A549 (cell line): ENCODE measurements around the gene UTS2B.

Experiments used
- ESRRA ChIP-seq: fragments of 150-350 bp; IDR thresholded peaks from 2 replicates; pipeline ENCODE4 v1.6.1; 2014; ENCODE audit warnings: mild to moderate bottlenecking, low read length, borderline replicate concordance
- HOXA7 ChIP-seq: fragments of 250-450 bp; sonication (Bioruptor Pico); IDR thresholded peaks from 2 replicates; pipeline ENCODE4 v1.5.0; 2020; ENCODE audit warnings: mild to moderate bottlenecking, moderate library complexity
- RAD21 ChIP-seq, 2 experiments: fragments of >200 bp in 1 of 2; sonication (Bioruptor Twin) in 1 of 2; formaldehyde crosslinking in 1 of 2; IDR thresholded peaks in 1 of 2; conservative IDR thresholded peaks in 1 of 2; 2 replicates in 1 of 2; 3 replicates in 1 of 2; pipeline ENCODE4 v1.6.1; 2012 to 2018; ENCODE audit warnings: inconsistent platforms in 1 of 2
- TF ChIP-seq, protein P1 (sequence below): fragments of >200 bp; sonication (Bioruptor Twin); formaldehyde crosslinking; IDR thresholded peaks from 3 replicates; pipeline ENCODE4 v1.5.1; 2016
- TF ChIP-seq, protein P2 (sequence below): fragments of 150-350 bp; IDR thresholded peaks from 2 replicates; pipeline ENCODE4 v1.6.1; 2014; ENCODE audit warnings: low read depth, mild to moderate bottlenecking, low read length

DNA sequence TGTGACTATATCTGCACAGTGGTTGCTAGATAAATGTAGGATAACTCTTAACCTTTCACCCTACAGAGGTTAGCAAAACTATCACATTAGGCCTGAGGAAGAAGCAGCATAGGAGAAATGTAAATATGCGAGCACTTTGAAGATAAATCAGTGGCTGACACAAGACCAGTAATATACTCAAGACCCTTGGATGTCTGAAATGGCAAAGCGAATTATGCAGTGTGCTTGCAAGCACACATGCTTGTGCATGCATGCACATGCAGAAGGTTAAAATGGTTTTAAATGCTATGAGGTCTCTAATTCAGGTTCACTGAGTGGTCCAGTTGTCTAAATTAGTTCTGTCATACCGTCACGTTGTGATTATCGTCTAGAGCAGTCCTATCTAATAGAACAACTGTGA is 13.6 kb upstream of the UTS2B start:
- TF ChIP-seq, protein P1, sequence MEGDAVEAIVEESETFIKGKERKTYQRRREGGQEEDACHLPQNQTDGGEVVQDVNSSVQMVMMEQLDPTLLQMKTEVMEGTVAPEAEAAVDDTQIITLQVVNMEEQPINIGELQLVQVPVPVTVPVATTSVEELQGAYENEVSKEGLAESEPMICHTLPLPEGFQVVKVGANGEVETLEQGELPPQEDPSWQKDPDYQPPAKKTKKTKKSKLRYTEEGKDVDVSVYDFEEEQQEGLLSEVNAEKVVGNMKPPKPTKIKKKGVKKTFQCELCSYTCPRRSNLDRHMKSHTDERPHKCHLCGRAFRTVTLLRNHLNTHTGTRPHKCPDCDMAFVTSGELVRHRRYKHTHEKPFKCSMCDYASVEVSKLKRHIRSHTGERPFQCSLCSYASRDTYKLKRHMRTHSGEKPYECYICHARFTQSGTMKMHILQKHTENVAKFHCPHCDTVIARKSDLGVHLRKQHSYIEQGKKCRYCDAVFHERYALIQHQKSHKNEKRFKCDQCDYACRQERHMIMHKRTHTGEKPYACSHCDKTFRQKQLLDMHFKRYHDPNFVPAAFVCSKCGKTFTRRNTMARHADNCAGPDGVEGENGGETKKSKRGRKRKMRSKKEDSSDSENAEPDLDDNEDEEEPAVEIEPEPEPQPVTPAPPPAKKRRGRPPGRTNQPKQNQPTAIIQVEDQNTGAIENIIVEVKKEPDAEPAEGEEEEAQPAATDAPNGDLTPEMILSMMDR, result no peak
- TF ChIP-seq RAD21 (conservative IDR thresholded peaks at IDR 0.05 in 1 of 2, IDR thresholded peaks at IDR 0.05 in 1 of 2) (no peak), HOXA7 (CRISPR knock-in tag) (no peak), ESRRA (no peak)
- TF ChIP-seq, protein P2, sequence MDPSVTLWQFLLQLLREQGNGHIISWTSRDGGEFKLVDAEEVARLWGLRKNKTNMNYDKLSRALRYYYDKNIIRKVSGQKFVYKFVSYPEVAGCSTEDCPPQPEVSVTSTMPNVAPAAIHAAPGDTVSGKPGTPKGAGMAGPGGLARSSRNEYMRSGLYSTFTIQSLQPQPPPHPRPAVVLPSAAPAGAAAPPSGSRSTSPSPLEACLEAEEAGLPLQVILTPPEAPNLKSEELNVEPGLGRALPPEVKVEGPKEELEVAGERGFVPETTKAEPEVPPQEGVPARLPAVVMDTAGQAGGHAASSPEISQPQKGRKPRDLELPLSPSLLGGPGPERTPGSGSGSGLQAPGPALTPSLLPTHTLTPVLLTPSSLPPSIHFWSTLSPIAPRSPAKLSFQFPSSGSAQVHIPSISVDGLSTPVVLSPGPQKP, result no peak
